Measurements from ENCODE around the gene PCDH9. TPM values are rescaled to one million over a fixed set of nuclear protein-coding genes. Genes with fewer than 3 reads are reported as not detected.

The PCDH9 gene
- total and polyA plus RNA-seq, 2 experiments from 2014 or later = 0.31 to 0.52 TPM

GRCh38 chr13:67052550-67053490 lies 177.3 kb downstream of the PCDH9 start:
- TF ChIP-seq CTCF (conservative IDR thresholded peaks at IDR 0.05; ENCODE audit: low read depth in 2 of 2) (peak; percentile 5 to 20; a peak in 1 of 4 replicates), ZNF462 (CRISPR knock-in tag; IDR thresholded peaks at IDR 0.05) (no peak), ZNF114 (CRISPR knock-in tag; IDR thresholded peaks at IDR 0.05) (no peak), EZH2phosphoT487 (IDR thresholded peaks at IDR 0.05; ENCODE audit: unreplicated experiment) (no peak)
- H3K4me1 ChIP-seq (ENCODE audit: insufficient read depth) = no peaks in the 10 kb centered on the region
- no peaks in the 10 kb centered on the region for H4K20me1 ChIP-seq (replicated peaks; ENCODE audit: insufficient read depth)
- H3K27ac Mint-ChIP-seq = no peak overlapping the region
- no peak overlapping the region for H3K4me3 ChIP-seq
- H3K27me3 Mint-ChIP-seq (ENCODE audit: insufficient read depth, low read depth, poor library complexity) = no peaks in the 10 kb centered on the region
- no peaks in the 10 kb centered on the region for H3K36me3 Mint-ChIP-seq (ENCODE audit: low read depth)
- no peak overlapping the region for H2AFZ ChIP-seq
- no peak overlapping the region for H3K4me2 ChIP-seq
- ATAC-seq (peak; percentile 70), DNase-seq (ENCODE audit: low spot score) (peak; percentile 29)
- no peaks in the 10 kb centered on the region for H3K9me2 ChIP-seq (ENCODE audit: insufficient read depth)
- no peaks in the 10 kb centered on the region for H3K27me3 ChIP-seq (ENCODE audit: insufficient read depth)
- no peaks in the 10 kb centered on the region for H3K9me3 Mint-ChIP-seq
- no peaks in the 10 kb centered on the region for H3K36me3 ChIP-seq (ENCODE audit: insufficient read depth)
- no peak overlapping the region for H3K4me3 Mint-ChIP-seq
- no peak overlapping the region for H3K27ac ChIP-seq (ENCODE audit: low read depth)
- H3K4me1 Mint-ChIP-seq = peaks cover 12% of the 10 kb centered on the region; the same call in 2 of the 3 replicates
- no peaks in the 10 kb centered on the region for H3K79me2 ChIP-seq (replicated peaks; ENCODE audit: insufficient read depth)
- H3F3A ChIP-seq (replicated peaks; ENCODE audit: low read depth) = no peaks in the 10 kb centered on the region

All from GM23338 (cell line).